ENCODE measurements around the gene POU2F2.

DNA sequence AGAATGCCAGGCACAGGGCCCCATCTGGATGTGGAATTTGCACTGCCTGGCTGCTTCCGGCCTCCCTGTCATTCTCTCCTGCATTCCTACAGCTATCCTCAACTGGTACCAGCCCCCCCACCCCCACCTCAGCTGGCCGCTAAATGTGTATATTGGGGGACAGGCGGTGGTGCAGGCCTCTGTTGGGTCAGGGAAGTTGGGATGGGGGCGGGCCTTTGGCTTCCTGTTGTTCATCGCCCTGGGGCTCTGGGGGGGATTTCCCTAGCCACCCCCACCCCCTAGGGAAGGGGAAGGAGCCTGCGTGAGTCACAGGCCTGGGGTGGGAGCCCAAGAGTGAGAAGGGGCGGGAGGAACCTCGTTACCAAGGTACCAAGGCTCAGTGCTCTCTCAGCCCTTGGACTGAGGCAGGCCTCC is 10.6 kb downstream of the POU2F2 start:
- TF ChIP-seq, protein P1, sequence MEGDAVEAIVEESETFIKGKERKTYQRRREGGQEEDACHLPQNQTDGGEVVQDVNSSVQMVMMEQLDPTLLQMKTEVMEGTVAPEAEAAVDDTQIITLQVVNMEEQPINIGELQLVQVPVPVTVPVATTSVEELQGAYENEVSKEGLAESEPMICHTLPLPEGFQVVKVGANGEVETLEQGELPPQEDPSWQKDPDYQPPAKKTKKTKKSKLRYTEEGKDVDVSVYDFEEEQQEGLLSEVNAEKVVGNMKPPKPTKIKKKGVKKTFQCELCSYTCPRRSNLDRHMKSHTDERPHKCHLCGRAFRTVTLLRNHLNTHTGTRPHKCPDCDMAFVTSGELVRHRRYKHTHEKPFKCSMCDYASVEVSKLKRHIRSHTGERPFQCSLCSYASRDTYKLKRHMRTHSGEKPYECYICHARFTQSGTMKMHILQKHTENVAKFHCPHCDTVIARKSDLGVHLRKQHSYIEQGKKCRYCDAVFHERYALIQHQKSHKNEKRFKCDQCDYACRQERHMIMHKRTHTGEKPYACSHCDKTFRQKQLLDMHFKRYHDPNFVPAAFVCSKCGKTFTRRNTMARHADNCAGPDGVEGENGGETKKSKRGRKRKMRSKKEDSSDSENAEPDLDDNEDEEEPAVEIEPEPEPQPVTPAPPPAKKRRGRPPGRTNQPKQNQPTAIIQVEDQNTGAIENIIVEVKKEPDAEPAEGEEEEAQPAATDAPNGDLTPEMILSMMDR (IDR thresholded peaks at IDR 0.05 in 2 of 3, conservative IDR thresholded peaks at IDR 0.05 in 1 of 3; ENCODE audit: borderline replicate concordance in 1 of 3, insufficient read depth in 1 of 3, low read depth in 2 of 3, low read length in 2 of 3), result no peak
- TF ChIP-seq POLR2A (IDR thresholded peaks at IDR 0.05; ENCODE audit: borderline replicate concordance, extremely low read depth, insufficient read depth, insufficient read length) (no peak), POLR2AphosphoS5 (IDR thresholded peaks at IDR 0.05; ENCODE audit: low read depth, low read length) (no peak), ZFX (IDR thresholded peaks at IDR 0.05) (no peak), RAD21 (IDR thresholded peaks at IDR 0.05; ENCODE audit: low read depth) (no peak), EZH2phosphoT487 (IDR thresholded peaks at IDR 0.05; ENCODE audit: borderline replicate concordance) (no peak), SP1 (IDR thresholded peaks at IDR 0.05; ENCODE audit: low read depth) (no peak), TCF7L2 (IDR thresholded peaks at IDR 0.05; ENCODE audit: borderline replicate concordance, extremely low read depth, insufficient read depth, insufficient read length) (no peak)
- TF ChIP-seq, protein P2, sequence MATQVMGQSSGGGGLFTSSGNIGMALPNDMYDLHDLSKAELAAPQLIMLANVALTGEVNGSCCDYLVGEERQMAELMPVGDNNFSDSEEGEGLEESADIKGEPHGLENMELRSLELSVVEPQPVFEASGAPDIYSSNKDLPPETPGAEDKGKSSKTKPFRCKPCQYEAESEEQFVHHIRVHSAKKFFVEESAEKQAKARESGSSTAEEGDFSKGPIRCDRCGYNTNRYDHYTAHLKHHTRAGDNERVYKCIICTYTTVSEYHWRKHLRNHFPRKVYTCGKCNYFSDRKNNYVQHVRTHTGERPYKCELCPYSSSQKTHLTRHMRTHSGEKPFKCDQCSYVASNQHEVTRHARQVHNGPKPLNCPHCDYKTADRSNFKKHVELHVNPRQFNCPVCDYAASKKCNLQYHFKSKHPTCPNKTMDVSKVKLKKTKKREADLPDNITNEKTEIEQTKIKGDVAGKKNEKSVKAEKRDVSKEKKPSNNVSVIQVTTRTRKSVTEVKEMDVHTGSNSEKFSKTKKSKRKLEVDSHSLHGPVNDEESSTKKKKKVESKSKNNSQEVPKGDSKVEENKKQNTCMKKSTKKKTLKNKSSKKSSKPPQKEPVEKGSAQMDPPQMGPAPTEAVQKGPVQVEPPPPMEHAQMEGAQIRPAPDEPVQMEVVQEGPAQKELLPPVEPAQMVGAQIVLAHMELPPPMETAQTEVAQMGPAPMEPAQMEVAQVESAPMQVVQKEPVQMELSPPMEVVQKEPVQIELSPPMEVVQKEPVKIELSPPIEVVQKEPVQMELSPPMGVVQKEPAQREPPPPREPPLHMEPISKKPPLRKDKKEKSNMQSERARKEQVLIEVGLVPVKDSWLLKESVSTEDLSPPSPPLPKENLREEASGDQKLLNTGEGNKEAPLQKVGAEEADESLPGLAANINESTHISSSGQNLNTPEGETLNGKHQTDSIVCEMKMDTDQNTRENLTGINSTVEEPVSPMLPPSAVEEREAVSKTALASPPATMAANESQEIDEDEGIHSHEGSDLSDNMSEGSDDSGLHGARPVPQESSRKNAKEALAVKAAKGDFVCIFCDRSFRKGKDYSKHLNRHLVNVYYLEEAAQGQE (IDR thresholded peaks at IDR 0.05; ENCODE audit: low read depth), result no peak
- TF ChIP-seq, protein P3, sequence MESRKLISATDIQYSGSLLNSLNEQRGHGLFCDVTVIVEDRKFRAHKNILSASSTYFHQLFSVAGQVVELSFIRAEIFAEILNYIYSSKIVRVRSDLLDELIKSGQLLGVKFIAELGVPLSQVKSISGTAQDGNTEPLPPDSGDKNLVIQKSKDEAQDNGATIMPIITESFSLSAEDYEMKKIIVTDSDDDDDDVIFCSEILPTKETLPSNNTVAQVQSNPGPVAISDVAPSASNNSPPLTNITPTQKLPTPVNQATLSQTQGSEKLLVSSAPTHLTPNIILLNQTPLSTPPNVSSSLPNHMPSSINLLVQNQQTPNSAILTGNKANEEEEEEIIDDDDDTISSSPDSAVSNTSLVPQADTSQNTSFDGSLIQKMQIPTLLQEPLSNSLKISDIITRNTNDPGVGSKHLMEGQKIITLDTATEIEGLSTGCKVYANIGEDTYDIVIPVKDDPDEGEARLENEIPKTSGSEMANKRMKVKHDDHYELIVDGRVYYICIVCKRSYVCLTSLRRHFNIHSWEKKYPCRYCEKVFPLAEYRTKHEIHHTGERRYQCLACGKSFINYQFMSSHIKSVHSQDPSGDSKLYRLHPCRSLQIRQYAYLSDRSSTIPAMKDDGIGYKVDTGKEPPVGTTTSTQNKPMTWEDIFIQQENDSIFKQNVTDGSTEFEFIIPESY (IDR thresholded peaks at IDR 0.05; ENCODE audit: extremely low read depth, insufficient replicate concordance, low read length), result no peak
- TF ChIP-seq, protein P4, sequence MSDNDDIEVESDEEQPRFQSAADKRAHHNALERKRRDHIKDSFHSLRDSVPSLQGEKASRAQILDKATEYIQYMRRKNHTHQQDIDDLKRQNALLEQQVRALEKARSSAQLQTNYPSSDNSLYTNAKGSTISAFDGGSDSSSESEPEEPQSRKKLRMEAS (IDR thresholded peaks at IDR 0.05), result no peak
